Heart right ventricle (tissue), 16 donors: Measurements from ENCODE around the gene RAI14. TPM values are rescaled to one million over a fixed set of nuclear protein-coding genes. Genes with fewer than 3 reads are reported as not detected.

Experiments
- ATAC-seq, 8 donors: fragments of 200-7000 bp; cut with Tn5 transposase; one replicate each; pipeline ENCODE4 v1.9.1; 2020; ENCODE audit warnings: mild to moderate bottlenecking in 8 of 8, moderate library complexity in 8 of 8, moderate number of reproducible peaks in 1 of 8
- DNase-seq, 2 donors: peaks; one replicate each; pipeline ENCODE4 v3.0.0-alpha.2; 2020
- H3K27ac ChIP-seq, 10 donors: fragments of 200-600 bp; sonication (generic) in 2 of 10; one replicate each; pipeline versions ENCODE4 v1.5.0 to v1.8.0; 2020 to 2022; ENCODE audit warnings: mild to moderate bottlenecking in 3 of 10
- H3K27me3 ChIP-seq, 7 donors: fragments of 200-600 bp; one replicate each; pipeline ENCODE4 v1.8.0; 2021 to 2022; ENCODE audit warnings: mild to moderate bottlenecking in 2 of 7
- H3K36me3 ChIP-seq, 9 donors: fragments of 200-600 bp; sonication (generic) in 1 of 9; one replicate each; pipeline versions ENCODE4 v1.5.0 to v1.8.0; 2020 to 2022; ENCODE audit warnings: mild to moderate bottlenecking in 2 of 9
- H3K4me1 ChIP-seq, 9 donors: fragments of 200-600 bp; sonication (generic) in 1 of 9; one replicate each; pipeline versions ENCODE4 v1.5.0 to v1.8.0; 2020 to 2022; ENCODE audit warnings: mild to moderate bottlenecking in 4 of 9
- H3K4me3 ChIP-seq, 10 donors: fragments of 200-600 bp; sonication (generic) in 2 of 10; one replicate each; pipeline versions ENCODE4 v1.5.0 to v1.8.0; 2020 to 2022; ENCODE audit warnings: mild to moderate bottlenecking in 7 of 10, moderate library complexity in 2 of 10
- H3K9me3 ChIP-seq, 11 donors: fragments of 200-600 bp in 10 of 11; sonication (generic) in 2 of 11; one replicate each; pipeline versions ENCODE4 v1.5.0 to v1.8.0; 2013 to 2022; ENCODE audit warnings: mild to moderate bottlenecking in 2 of 11, control low read depth in 1 of 11, moderate library complexity in 1 of 11
- CTCF ChIP-seq, 9 donors: fragments of 200-600 bp; sonication (generic) in 2 of 9; IDR thresholded peaks; one replicate each; pipeline versions ENCODE4 v1.5.0 to v1.8.0; 2021 to 2022; ENCODE audit warnings: antibody characterized with exemption in 9 of 9, mild to moderate bottlenecking in 5 of 9, moderate library complexity in 1 of 9
- WGBS, 2 donors: extraction: QIAGEN DNeasy Blood & Tissue Kit; methylation state at CpG; one replicate each; pipeline ENCODE4 v1.1.7; 2013; ENCODE audit warnings: inconsistent platforms in 1 of 2; 5-methylcytosine and 5-hydroxymethylcytosine counted together
- intact Hi-C, 10 donors: fragments of 100-400 bp; cut with DNase I; formaldehyde crosslinking; loops; one replicate each; pipeline versions ENCODE4 v1.11.1 to v1.14.2; 2022
- polyA plus RNA-seq, 2 donors: library from polyadenylated mRNA; stranded (reverse); fragments of 200-250 nt; gene quantifications; one replicate each; pipeline ENCODE4 v1.2.3, GENCODE V29; 2013
- total RNA-seq, 10 donors: library from RNA; stranded (reverse); fragmentation: NEBNext Ultra II Directional in 3 of 10; extraction: Animal tissue kit (Norgen Biotek cat#: 25700) in 3 of 10; gene quantifications; one replicate each; pipeline versions ENCODE4 v1.2.1 to v1.2.4, GENCODE V29; 2021 to 2023
- donor health status: Arrhythmogenic right ventricular cardiomyopathy.
- donor health status: ischemic (EF 13 %, LVEDD 7.1; RV severe dilation, severe dysfunction).
- donor health status: healthy with polysubstance abuse.
- donor health status: DM: no; HTN: yes; CAD: no.
- donor health status: DM: no; HTN: no; CAD: no.
- donor health status: ischemic (EF 25% LVEDD 6.9; RV normal size, moderate dysfunction).
- donor health status: ischemic (EF 25% LVEDD 5.7; RV mildly dilated, moderate dysfunction).
- donor health status: healthy.
- donor health status: DM: yes; HTN: yes; CAD: no.
- donor health status: Ischemic cardiomyopathy.
- donor health status: ischemic (EF 35%, LVEDD 5.7; RV mildly dilated, moderate dysfunction).
- donor health status: nonischemic (EF 11% LVEDD 7.7; RV severe dilation, severe dysfunction).
- donor health status: DM: yes; HTN: yes; CAD: no.
- donor health status: PGD.
- donor health status: ischemic (EF 29% LVEDD 5.4; RV normal size, mild dysfunction).
- donor health status: nonischemic (EF 23%, LVEDD 6.1; RV moderate dilation, normal function).

RAI14 gene
- total and polyA plus RNA-seq, 12 donors: 3.3 to 25.5 (median 9.3) TPM

GRCh38 chr5:34833090-34833489, 177.0 kb downstream of the RAI14 start:
- Histone ChIP-seq H3K4me3 (no peak overlapping the region), H3K36me3 (peaks cover 0 to 39% (median 0%) of the 10 kb centered on the region in 9 donors), H3K4me1 (peaks cover 0 to 6% (median 0%) of the 10 kb centered on the region in 9 donors), H3K27ac (peak overlapping the region in 1 of 10 donors; percentile 50), H3K9me3 (no peaks in the 10 kb centered on the region), H3K27me3 (no peaks in the 10 kb centered on the region)
- DNase-seq (no peak), ATAC-seq (no peak)
- intact Hi-C loops: loop anchor here in 2 of 10 donors (10.0 kb wide), 1 partner anchor 178 kb away; the partner anchor contains the start of gene RAI14 (in 2 of the 2)
- WGBS, 2 donors: 88 to 90% methylated on average over 1 of the region's 1 CpG
- TF ChIP-seq CTCF (IDR thresholded peaks at IDR 0.05): no peak

DNA sequence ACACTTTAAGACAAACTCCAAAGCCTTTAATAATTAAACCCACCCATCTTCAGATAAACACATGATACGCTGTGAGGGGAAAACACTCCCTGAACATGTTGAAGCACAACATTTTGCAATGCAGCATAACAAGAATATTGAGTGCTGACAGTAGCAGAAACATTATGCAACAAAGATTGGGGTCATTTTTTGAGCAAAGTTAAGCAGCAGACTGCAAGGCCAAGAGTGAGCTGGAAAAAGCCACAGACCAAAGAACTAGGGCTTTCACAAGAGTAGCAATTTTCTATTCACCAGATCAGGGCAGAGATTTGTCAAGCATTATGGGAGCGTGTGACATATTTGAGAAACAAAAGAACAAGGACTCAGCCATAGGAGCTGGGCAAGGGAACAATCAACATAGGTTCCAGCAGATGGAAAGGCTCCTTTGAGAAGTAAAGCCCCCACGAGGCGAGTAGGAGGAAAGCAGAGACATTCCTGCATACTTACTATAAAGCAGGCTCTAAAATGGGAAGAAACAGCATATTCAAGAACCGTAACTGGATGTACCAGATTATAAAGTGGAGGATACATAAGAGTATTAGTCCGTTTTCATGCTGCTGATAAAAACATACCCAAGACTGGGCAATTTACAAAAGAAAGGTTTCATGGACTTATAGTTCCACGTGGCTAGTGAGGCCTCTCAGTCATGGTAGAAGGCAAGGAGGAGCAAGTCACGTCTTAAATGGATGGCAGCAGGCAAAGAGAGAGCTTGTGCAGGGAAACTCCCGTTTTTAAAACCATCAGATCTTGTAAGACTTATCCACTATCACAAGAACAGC, 178.1 kb downstream of the RAI14 start:
- DNase-seq (no peak), ATAC-seq (peak in 4 of 8 donors; percentile 34 to 49 (median 42))
- no peak for TF ChIP-seq CTCF (IDR thresholded peaks at IDR 0.05)
- WGBS, 2 donors: 78 to 82% methylated on average over 9 of the region's 9 CpGs
- peaks cover 0 to 6% (median 4%) of the 10 kb centered on the region in 9 donors for H3K4me1 ChIP-seq
- intact Hi-C loops: loop anchor here in 2 of 10 donors (10.0 kb wide), 1 partner anchor 179 kb away; the partner anchor contains the start of gene RAI14 (in 2 of the 2)
- H3K27ac ChIP-seq: peak overlapping the region in 2 of 10 donors; percentile 10 to 36
- no peaks in the 10 kb centered on the region for H3K9me3 ChIP-seq
- H3K4me3 ChIP-seq: no peak overlapping the region
- H3K27me3 ChIP-seq: no peaks in the 10 kb centered on the region
- peaks cover 0 to 29% (median 0%) of the 10 kb centered on the region in 9 donors for H3K36me3 ChIP-seq

- intact Hi-C loops: loop anchor here in 3 of 10 donors (5.0 to 10.0 kb wide), 2 partner anchors 180 to 312 kb away; partner anchors contain the start of gene RAI14 (in 2 of the 3)
- DNase-seq (no peak), ATAC-seq (no peak)
- Histone ChIP-seq H3K4me3 (no peak overlapping the region), H3K27me3 (peaks cover 0 to 1% (median 0%) of the 10 kb centered on the region in 7 donors), H3K36me3 (peaks cover 0 to 23% (median 0%) of the 10 kb centered on the region in 9 donors), H3K4me1 (peaks cover 0 to 11% (median 5%) of the 10 kb centered on the region in 9 donors), H3K27ac (no peak overlapping the region), H3K9me3 (no peaks in the 10 kb centered on the region)
- no peak for TF ChIP-seq CTCF (IDR thresholded peaks at IDR 0.05)
- WGBS, 2 donors: 79 to 80% methylated on average over 1 of the region's 1 CpG
Measured at GRCh38 chr5:34834794-34835089, 178.6 kb downstream of the RAI14 start.

GRCh38 chr5:34835664-34836063, 179.5 kb downstream of the RAI14 start:
- Histone ChIP-seq H3K36me3 (peaks cover 0 to 14% (median 0%) of the 10 kb centered on the region in 9 donors), H3K27ac (no peak overlapping the region), H3K4me1 (peaks cover 0 to 12% (median 5%) of the 10 kb centered on the region in 9 donors), H3K4me3 (no peak overlapping the region), H3K9me3 (no peaks in the 10 kb centered on the region), H3K27me3 (peaks cover 0 to 4% (median 0%) of the 10 kb centered on the region in 7 donors)
- ATAC-seq (no peak), DNase-seq (no peak)
- WGBS, 2 donors: 91 to 93% methylated on average over 3 of the region's 3 CpGs
- intact Hi-C loops: loop anchor here in 3 of 10 donors (5.0 to 10.0 kb wide), 2 partner anchors 181 to 313 kb away; partner anchors contain the start of gene RAI14 (in 2 of the 3)
- TF ChIP-seq CTCF (IDR thresholded peaks at IDR 0.05): no peak
